Prostate gland (tissue), 2 donors: ENCODE measurements around the gene MUC13.

Source experiments
- POLR2A ChIP-seq: fragments of 450-650 bp; IDR thresholded peaks from one replicate; pipeline ENCODE4 v1.6.1; 2016; ENCODE audit warnings: antibody characterized with exemption, mild to moderate bottlenecking
- TF ChIP-seq, protein P1 (sequence below), 4 experiments: fragments of 200-600 bp in 2 of 4; fragments of 450-650 bp in 2 of 4; sonication (generic) in 2 of 4; IDR thresholded peaks; 1 replicate in 3 of 4; 2 replicates in 1 of 4; pipeline ENCODE4 v1.5.1; 2016 to 2019; ENCODE audit warnings: antibody characterized with exemption in 4 of 4, mild to moderate bottlenecking in 2 of 4, moderate library complexity in 2 of 4

DNA sequence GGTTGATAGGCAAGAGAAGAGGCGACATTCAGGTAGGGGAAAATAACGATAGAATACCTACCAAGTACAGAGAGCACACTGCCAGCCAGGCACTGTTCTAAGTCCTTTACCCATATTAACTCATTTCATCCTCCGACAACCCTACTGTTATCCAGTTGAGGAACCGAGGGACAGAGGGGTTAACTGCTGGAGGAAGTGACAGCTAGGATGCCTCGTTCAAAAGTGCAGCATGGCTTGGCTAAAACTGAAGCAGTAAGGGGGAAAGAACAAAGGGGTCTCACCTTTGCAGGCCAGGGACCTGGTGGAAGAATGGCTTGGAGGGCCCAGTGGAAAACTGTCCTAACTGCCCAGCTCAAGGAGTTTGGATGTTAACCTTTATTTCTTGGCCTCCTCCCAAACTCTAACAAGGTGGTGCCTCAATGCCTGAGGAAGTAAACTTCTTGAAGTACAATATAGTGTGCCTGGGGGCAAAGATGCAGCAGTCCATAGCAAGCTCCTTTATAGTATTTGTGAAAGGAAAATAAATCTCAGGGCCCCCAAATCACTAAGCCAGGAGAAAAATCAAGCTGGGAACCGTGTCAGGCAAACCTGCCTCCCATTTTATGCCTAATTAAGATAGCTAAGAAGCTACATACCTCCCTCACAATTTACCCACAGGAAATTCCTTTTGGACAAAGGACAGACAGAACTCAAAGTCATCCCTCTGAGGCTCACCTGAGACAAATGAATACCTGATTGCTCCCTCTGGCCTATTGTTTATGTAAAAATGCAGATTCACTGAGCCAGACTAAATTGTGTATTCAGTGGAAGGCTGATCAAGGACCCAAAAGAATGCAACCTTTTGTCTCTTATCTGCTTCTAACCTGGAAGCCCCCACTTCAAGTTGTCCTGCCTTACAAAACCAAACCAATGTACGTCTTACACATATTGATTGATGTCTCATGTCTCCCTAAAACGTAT, 45.8 kb downstream of the MUC13 start:
- TF ChIP-seq POLR2A: no peak
- TF ChIP-seq, protein P1, sequence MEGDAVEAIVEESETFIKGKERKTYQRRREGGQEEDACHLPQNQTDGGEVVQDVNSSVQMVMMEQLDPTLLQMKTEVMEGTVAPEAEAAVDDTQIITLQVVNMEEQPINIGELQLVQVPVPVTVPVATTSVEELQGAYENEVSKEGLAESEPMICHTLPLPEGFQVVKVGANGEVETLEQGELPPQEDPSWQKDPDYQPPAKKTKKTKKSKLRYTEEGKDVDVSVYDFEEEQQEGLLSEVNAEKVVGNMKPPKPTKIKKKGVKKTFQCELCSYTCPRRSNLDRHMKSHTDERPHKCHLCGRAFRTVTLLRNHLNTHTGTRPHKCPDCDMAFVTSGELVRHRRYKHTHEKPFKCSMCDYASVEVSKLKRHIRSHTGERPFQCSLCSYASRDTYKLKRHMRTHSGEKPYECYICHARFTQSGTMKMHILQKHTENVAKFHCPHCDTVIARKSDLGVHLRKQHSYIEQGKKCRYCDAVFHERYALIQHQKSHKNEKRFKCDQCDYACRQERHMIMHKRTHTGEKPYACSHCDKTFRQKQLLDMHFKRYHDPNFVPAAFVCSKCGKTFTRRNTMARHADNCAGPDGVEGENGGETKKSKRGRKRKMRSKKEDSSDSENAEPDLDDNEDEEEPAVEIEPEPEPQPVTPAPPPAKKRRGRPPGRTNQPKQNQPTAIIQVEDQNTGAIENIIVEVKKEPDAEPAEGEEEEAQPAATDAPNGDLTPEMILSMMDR (IDR thresholded peaks at IDR 0.05): no peak
